Measurements from ENCODE around the gene DCAF7.

GRCh38 chr17:63587770-63588169, 37.5 kb downstream of the DCAF7 start:
- TF ChIP-seq REST (IDR thresholded peaks at IDR 0.05; ENCODE audit: insufficient read depth in 1 of 2, low read depth in 2 of 2, low read length in 1 of 2), result no peak
- no peak for TF ChIP-seq POLR2AphosphoS5 (IDR thresholded peaks at IDR 0.05; ENCODE audit: low read depth, low read length)
- no peak for TF ChIP-seq CTCF (IDR thresholded peaks at IDR 0.05)
- TF ChIP-seq TCF7L2 (IDR thresholded peaks at IDR 0.05; ENCODE audit: low read depth, low read length), result no peak
